ENCODE measurements around the gene HNRNPM. TPM values are rescaled to one million over a fixed set of nuclear protein-coding genes. Genes with fewer than 3 reads are reported as not detected.
"Not testable (repeated sequence)": the region's sequence is repeated elsewhere in the genome, so short reads cannot be mapped to it uniquely, and the experiment has no call there.

The HNRNPM gene
- total RNA-seq, 1 donor from 2014 or later, result 131 TPM

DNA sequence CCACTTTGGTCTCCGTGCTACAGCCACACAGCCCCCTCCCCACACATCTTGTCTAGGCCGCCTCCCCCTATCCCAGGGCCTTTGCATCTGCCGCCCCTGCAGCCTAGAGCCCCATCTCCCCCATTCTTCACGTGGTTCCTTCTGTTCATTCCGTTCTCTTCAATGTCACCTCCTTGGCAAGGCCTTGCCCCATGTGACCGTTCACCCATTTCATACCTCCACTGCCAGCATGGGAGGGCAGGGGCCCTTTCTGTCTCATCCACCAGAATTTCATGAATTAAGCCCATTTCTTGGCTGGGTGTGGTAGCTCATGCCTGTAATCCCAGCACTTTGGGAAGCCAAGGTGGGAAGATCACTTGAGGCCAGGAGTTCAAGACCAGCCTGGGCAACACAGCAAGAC, 15.7 kb upstream of the HNRNPM start:
- Histone ChIP-seq H3K4me3 (no peak overlapping the region), H3K9me3 (no peaks in the 10 kb centered on the region), H3K27me3 (no peaks in the 10 kb centered on the region), H3K36me3 (peaks cover 21% of the 10 kb centered on the region), H3K4me1 (peaks cover 9% of the 10 kb centered on the region), H3K27ac (no peak overlapping the region)
- no peak for ATAC-seq
- DNase-seq, result no peak
- TF ChIP-seq, protein P1, sequence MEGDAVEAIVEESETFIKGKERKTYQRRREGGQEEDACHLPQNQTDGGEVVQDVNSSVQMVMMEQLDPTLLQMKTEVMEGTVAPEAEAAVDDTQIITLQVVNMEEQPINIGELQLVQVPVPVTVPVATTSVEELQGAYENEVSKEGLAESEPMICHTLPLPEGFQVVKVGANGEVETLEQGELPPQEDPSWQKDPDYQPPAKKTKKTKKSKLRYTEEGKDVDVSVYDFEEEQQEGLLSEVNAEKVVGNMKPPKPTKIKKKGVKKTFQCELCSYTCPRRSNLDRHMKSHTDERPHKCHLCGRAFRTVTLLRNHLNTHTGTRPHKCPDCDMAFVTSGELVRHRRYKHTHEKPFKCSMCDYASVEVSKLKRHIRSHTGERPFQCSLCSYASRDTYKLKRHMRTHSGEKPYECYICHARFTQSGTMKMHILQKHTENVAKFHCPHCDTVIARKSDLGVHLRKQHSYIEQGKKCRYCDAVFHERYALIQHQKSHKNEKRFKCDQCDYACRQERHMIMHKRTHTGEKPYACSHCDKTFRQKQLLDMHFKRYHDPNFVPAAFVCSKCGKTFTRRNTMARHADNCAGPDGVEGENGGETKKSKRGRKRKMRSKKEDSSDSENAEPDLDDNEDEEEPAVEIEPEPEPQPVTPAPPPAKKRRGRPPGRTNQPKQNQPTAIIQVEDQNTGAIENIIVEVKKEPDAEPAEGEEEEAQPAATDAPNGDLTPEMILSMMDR (IDR thresholded peaks at IDR 0.05), result no peak
- intact Hi-C loops (cut with DNase I), result no loop called here

DNA sequence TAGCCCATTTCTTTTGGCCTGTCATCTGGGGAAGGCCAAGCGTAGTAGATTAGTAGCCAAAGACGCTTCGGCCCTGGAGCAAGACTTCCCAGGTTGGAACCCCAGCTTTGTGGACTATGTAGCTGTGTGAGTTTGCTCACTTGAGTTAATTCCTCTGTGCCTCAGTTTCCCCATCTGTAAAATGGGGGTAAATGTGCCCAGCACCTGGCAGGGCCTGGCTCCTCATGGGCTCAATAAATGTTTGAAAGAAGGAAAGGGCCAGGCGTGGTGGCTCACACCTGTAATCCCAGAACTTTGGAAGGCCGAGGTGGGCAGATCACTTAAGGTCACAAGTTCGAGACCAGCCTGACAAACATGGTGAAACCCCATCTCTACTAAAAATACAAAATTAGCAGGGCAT, 14.9 kb upstream of the HNRNPM start:
- intact Hi-C loops (cut with DNase I), result no loop called here
- no peak overlapping the region for H3K27ac ChIP-seq
- no peaks in the 10 kb centered on the region for H3K27me3 ChIP-seq
- no peak for DNase-seq
- peaks cover 6% of the 10 kb centered on the region for H3K4me1 ChIP-seq
- no peak overlapping the region for H3K4me3 ChIP-seq
- peaks cover 21% of the 10 kb centered on the region for H3K36me3 ChIP-seq
- TF ChIP-seq, protein P1 (IDR thresholded peaks at IDR 0.05), result no peak
- no peaks in the 10 kb centered on the region for H3K9me3 ChIP-seq
- ATAC-seq, result no peak

DNA sequence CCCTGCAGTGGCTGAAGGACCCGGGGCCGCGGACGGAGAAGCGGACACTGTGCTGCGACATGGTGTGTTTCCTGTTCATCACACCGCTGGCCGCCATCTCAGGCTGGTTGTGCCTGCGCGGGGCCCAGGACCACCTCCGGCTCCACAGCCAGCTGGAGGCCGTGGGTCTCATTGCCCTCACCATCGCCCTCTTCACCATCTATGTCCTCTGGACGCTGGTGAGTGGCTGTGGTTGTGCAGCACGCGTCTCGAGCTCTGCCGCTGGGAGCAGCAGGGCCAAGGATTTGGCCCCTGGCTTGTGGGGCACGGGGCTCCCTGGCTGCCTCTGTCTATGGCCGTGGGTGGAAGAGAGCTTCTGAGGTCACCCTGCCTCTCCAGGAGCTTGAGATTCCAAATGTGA, 14.1 kb upstream of the HNRNPM start:
- peaks cover 6% of the 10 kb centered on the region for H3K4me1 ChIP-seq
- H3K27ac ChIP-seq, result no peak overlapping the region
- H3K4me3 ChIP-seq, result no peak overlapping the region
- intact Hi-C loops (cut with DNase I), result no loop called here
- no peaks in the 10 kb centered on the region for H3K9me3 ChIP-seq
- no peaks in the 10 kb centered on the region for H3K27me3 ChIP-seq
- TF ChIP-seq, protein P1 (IDR thresholded peaks at IDR 0.05), result no peak
- DNase-seq, result no peak
- ATAC-seq, result peak; percentile 12
- H3K36me3 ChIP-seq, result peaks cover 21% of the 10 kb centered on the region

DNA sequence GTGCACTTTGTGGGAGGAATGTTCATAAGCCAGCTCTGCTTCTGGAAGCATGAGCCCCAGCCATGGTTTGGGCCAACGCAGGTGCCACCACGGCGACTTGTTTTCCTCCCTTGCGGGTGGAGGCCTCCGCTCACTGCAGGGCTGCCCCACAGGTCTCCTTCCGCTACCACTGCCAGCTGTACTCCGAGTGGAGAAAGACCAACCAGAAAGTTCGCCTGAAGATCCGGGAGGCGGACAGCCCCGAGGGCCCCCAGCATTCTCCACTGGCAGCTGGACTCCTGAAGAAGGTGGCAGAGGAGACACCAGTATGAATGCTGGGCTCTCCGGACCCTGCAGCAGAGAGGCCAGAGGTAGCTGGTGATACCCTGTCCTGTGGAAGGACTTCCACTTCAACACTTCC, 6.5 kb upstream of the HNRNPM start:
- ATAC-seq (no peak), DNase-seq (peak; percentile 46)
- Histone ChIP-seq H3K27me3 (no peaks in the 10 kb centered on the region), H3K4me1 (peaks cover 6% of the 10 kb centered on the region), H3K4me3 (no peak overlapping the region), H3K9me3 (no peaks in the 10 kb centered on the region), H3K36me3 (peaks cover 16% of the 10 kb centered on the region), H3K27ac (no peak overlapping the region)
- intact Hi-C loops (cut with DNase I), result no loop called here
- TF ChIP-seq, protein P1 (IDR thresholded peaks at IDR 0.05), result no peak

GRCh38 chr19:8441725-8442544, 2.8 kb upstream of the HNRNPM start:
- Histone ChIP-seq H3K4me1 (peaks cover 16% of the 10 kb centered on the region), H3K27me3 (no peaks in the 10 kb centered on the region), H3K9me3 (no peaks in the 10 kb centered on the region), H3K4me3 (no peak overlapping the region), H3K27ac (no peak overlapping the region), H3K36me3 (peaks cover 25% of the 10 kb centered on the region)
- ATAC-seq, result no peak
- DNase-seq, result no peak
- intact Hi-C loops (cut with DNase I), result no loop called here
- TF ChIP-seq, protein P1 (IDR thresholded peaks at IDR 0.05), result no peak

DNA sequence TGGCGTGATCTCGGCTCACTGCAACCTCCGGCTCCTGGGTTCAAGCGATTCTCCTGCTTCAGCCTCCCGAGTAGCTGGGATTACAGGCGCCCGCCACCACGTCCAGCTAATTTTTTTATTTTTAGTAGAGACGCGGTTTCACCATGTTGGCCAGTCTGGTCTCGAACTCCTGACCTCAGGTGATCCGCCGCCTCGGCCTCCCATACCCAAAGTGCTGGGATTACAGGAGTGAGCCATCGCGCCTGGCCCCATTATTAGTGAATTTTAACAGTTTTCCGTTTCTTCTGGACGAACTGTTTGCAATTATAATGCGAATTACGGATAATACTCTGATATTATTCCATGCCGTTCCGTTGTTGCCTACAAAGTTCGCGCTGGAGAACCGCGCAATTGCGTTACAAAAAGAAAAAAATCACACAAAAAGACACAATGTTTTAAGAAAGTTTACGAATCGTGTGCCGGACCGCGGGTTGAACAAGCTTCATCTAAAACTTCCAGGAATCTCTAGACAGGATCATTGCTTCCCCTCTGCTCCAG, 567 bp upstream of the HNRNPM start:
- ATAC-seq; H3K27me3 ChIP-seq; H3K9me3 ChIP-seq; intact Hi-C loops (cut with DNase I); DNase-seq: not testable (repeated sequence)
- Histone ChIP-seq H3K4me3 (peak overlapping the region; percentile 99), H3K4me1 (peaks cover 38% of the 10 kb centered on the region), H3K27ac (peak overlapping the region; percentile 98), H3K36me3 (peaks cover 21% of the 10 kb centered on the region)
